GM18868 (cell line): ENCODE data around the gene NEURL1.

Experiments
- ATAC-seq: cut with Tn5 transposase; IDR thresholded peaks from one replicate; pipeline ENCODE4 v1.9.1; 2021; ENCODE audit warnings: mild to moderate bottlenecking, moderate library complexity; ENCODE audit not compliant: unreplicated experiment

The NEURL1 gene

GRCh38 chr10:103493362-103493915 is at the start of gene NEURL1:
Gene NEURL1, plus strand, starts transcription at chr10:103493705. Its CDS starts 683 bp downstream, at chr10:103494388.
- no peak for ATAC-seq

GRCh38 chr10:103444478-103444877 is 49.0 kb upstream of the NEURL1 start:
- ATAC-seq, result no peak

GRCh38 chr10:103445366-103445765 is 48.1 kb upstream of the NEURL1 start:
- no peak for ATAC-seq

- no peak for ATAC-seq
These were observed 47.5 kb upstream of the NEURL1 start for GRCh38 chr10:103445767-103446567.

- no peak for ATAC-seq
These were observed 46.3 kb upstream of the NEURL1 start for GRCh38 chr10:103447187-103447586.

GRCh38 chr10:103448746-103449145 is 44.8 kb upstream of the NEURL1 start:
- no peak for ATAC-seq

GRCh38 chr10:103449208-103450144 is 44.0 kb upstream of the NEURL1 start:
- ATAC-seq, result no peak

- ATAC-seq, result no peak
These were observed 43.3 kb upstream of the NEURL1 start for GRCh38 chr10:103450201-103450695.

- ATAC-seq, result no peak
These were observed 42.3 kb upstream of the NEURL1 start for GRCh38 chr10:103451091-103451813.

- ATAC-seq, result peak; percentile 74
These were observed 41.5 kb upstream of the NEURL1 start, which contains the start of gene CALHM2 for GRCh38 chr10:103451831-103452505. Gene CALHM2, minus strand, starts transcription at chr10:103452370. Its CDS starts 2,429 bp downstream, at chr10:103449941.

GRCh38 chr10:103452506-103453230 is 40.8 kb upstream of the NEURL1 start:
- peak; percentile 4 for ATAC-seq

- no peak for ATAC-seq
These were observed 39.5 kb upstream of the NEURL1 start for GRCh38 chr10:103454026-103454425.

GRCh38 chr10:103455235-103455634 is 38.3 kb upstream of the NEURL1 start:
- no peak for ATAC-seq

- no peak for ATAC-seq
These were observed 37.3 kb upstream of the NEURL1 start for GRCh38 chr10:103456074-103456660.

- ATAC-seq, result no peak
These were observed 36.3 kb upstream of the NEURL1 start for GRCh38 chr10:103457176-103457712.

- ATAC-seq, result no peak
These were observed 35.5 kb upstream of the NEURL1 start for GRCh38 chr10:103457896-103458583.

GRCh38 chr10:103458720-103459119 is 34.8 kb upstream of the NEURL1 start, which contains the start of gene CALHM1:
Gene CALHM1, minus strand, starts transcription at chr10:103458900. Its CDS starts 149 bp downstream, at chr10:103458751.
- no peak for ATAC-seq

- no peak for ATAC-seq
These were observed 33.9 kb upstream of the NEURL1 start for GRCh38 chr10:103459615-103460014.
